GM04503 (cell line): ENCODE measurements around the gene CSNK2A1.
"Not testable (repeated sequence)": the region's sequence is repeated elsewhere in the genome, so short reads cannot be mapped to it uniquely, and the experiment has no call there.

Source experiments
- DNase-seq: peaks from one replicate; pipeline ENCODE4 v3.0.0-alpha.2; 2012; ENCODE audit warnings: low read depth

CSNK2A1 gene

DNA sequence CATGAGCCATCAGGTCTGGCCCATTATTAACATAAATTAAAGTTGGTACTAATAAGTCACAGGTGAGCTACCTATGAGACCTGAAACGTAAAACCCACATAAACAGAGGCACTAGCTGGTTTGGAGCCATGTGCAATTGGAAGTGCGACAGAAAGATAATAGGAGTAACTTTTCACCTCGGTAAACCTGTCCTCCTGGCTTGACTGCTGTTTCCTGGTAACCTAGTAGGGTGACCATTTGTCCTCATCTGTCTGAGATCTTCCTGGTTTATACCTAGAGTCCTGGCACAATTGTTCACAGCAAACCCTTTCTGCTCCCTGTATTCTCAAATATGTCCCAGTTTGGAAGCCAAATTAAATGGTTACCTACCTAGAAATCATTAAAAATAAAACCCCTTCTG is 88.6 kb downstream of the CSNK2A1 start:
- DNase-seq, result no peak

DNA sequence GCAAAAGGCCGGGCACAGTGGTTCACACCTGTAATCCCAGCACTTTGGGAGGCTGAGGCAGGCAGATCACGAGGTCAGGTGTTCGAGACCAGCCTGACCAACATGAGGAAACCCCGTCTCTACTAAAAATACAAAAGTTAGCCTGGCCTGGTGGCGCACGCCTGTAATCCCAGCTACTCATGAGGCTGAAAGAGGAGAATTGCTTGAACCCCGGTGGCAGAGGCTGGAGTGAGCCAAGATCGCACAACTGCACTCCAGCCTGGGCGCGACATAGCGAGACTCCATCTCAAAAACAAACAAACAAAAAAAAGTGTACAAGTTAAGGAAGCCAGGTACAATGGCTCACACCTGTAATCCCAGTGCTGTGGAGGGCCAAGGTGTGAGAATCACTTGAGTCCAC is 91.6 kb downstream of the CSNK2A1 start:
- not testable (repeated sequence) for DNase-seq

DNA sequence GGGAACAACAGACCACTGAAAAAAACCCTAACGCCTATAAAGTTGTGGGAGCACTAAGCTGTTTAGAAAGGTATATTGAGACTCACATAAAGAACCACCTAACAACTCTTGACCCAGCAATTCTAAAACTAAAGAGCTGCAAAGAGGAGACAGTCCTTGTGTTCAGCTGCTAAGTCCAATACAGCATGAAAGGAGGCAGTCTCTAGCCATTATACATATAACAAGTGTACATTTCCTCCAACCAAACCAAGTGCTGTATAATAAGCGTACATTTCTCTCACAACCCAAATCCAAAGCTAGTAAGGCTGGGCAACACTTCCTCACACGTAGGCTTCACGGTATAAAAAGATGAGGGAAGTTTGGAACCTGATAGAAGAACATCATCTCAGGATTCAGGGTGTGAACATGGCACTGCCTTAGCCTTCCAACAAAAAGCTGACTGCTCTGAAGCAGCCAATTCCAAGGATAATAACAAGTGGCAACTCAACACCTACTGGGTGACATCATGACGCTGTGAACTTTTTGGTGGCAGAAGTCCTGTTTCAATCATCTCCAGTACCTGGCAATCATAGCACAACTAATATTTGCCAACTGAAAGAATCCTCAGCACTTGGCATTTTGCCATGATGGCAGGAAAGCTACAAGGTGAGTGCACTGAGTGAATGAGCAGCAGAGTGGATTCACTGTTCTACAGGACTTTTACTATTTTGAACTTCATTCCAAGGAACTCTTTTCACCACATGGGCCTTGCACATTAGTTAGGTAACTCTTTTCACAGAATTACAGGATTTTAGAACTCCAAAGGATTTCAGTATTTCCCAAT is 97.9 kb downstream of the CSNK2A1 start:
- no peak for DNase-seq

DNA sequence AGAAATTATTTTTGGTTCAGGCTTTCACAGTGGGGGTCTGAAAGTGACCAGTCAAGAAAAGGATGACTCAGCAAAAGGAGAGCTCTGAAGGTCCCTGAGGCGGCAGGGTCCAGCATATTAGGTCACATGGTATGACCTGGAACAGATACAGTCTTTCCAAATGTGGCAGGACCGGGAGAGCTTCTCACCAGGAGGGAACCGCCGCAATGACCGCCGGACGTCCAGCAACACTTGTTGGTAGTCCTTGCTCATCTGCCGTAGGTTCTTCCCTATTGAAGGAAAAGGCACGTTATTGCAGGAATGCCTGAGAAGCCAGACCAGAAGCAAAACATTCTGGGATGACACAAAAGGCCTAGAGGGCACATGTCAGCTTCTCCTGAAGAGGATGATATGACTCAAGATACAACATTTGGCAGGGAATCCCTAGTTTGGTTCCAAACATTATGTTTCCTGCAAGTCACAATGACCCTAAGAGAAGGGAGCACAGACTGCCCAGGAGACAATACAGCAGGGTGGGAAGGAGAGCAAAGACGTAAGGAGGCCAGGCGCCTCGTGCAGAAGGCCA is 98.6 kb downstream of the CSNK2A1 start:
- DNase-seq, result peak; percentile 62

DNA sequence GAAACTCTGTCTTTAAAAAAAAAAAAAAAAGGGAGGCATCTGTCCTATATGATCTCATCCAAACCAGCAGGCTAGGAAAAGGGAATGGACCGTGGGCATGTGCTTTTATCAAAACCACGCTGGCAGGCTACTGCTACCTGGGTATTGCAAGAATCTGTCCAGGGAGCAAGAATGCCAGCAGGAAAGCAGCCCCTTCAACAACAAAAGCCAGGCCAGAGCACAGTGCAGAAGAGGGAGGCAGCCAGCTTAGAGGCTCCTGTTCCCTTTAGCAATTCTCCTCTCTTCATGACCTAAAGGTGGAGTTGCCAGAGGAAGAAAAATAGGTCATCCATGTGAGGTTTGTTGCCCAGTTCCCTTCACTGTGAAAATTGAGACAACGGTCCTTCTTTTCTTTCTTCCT is 99.5 kb downstream of the CSNK2A1 start:
- no peak for DNase-seq

DNA sequence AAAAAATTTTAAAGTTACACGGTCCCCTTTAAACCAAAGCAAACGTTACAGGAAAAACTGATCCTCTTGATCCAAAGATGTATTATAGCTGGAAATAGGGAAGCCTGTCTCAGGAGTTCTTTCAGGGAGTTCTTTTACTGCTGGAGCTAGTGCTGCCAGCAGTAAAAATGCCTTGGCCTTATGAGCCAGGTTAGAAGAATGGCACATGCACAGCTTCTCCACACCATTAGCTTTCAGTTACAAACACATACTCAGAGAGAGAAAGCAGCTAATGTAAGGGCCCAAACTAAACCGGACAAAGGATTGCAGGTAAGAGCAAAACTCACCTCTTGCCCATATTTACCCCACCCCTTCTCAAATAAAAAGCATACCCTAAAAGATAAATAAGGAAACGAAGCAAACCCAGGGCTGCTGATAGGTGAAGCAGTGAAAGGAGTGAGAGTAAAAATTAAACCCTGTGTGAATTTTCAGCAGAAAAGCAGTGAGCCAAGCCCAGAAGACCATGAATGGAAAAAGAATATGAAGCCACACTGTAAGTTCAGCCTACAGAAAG is 100.3 kb downstream of the CSNK2A1 start:
- no peak for DNase-seq

DNA sequence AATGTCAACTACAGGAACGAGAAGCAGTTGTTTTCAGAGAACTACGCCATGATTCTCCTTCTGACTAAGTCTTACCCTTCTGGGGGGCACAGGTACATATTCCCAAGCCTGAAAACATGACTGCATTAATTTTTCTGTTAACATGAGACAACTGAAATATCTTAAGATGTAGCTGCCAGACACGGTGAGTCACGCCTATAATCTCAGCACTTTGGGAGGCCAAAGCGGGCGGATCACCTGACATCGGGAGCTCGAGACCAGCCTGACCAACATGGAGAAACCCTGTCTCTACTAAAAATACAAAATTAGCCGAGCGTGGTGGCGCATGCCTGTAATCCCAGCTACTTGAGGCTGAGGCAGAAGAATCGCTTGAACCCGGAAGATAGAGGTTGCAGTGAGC is 103.0 kb downstream of the CSNK2A1 start:
- no peak for DNase-seq

DNA sequence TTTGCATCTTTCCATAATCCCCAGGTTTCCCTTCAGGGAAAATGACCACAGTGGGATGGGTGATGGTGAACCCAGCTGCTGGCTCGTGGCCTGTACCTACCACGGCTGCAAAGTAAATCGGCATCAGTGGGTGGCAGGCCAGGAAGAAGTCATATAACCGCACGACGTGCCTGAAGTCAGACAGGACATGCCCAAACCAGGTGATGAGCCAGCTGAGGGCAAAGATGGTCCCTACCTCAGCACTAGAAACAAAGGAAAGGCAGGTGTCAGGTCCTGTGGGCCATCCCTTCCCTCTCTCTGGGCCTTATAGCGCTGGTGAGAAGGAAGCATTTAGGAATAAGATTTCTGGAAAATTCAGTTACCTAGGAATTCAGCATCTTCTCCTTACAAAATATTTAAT is 103.4 kb downstream of the CSNK2A1 start:
- DNase-seq, result no peak

DNA sequence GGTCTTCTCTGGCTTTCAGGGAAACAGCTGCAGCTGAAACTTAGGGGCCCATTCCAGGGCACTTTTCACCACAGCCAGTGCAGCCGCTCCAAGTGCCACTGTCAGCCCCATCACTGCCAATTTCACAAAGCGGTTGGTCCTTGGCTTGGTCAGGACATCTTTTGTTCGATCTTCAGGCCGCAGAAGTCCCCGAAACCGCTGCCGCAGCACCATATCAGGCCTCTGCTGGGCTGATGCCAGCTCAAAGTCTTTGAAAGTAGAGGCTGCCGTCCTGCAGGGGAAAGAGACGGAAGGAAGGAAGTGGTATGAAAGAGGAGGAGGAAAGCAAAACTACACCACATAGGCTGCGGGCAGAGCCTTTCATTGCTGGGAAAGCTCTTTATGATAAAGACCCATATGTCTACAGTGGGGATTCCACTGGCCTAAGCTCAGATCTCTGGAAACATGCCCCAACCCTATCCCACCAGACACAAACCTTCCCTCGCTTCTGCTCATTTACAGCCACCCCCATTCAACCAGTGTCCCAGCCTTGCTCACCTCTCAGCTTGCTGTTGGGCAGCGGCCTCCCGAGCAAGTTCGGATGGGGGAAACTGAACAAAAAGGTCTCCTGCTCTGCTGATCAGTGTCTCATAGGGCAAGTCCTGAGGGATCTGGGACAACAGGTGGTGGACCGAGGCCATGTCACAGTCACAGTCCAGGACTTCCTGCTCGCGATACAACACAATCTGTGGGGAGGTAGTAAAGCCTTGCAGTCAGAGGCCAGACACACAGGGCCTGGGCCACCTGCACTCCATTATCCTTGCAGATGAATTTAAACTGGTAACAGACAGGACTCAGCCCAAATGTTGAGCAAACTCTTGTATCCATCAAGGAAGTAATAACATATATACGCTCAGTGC is 104.8 kb downstream of the CSNK2A1 start:
- DNase-seq, result no peak

DNA sequence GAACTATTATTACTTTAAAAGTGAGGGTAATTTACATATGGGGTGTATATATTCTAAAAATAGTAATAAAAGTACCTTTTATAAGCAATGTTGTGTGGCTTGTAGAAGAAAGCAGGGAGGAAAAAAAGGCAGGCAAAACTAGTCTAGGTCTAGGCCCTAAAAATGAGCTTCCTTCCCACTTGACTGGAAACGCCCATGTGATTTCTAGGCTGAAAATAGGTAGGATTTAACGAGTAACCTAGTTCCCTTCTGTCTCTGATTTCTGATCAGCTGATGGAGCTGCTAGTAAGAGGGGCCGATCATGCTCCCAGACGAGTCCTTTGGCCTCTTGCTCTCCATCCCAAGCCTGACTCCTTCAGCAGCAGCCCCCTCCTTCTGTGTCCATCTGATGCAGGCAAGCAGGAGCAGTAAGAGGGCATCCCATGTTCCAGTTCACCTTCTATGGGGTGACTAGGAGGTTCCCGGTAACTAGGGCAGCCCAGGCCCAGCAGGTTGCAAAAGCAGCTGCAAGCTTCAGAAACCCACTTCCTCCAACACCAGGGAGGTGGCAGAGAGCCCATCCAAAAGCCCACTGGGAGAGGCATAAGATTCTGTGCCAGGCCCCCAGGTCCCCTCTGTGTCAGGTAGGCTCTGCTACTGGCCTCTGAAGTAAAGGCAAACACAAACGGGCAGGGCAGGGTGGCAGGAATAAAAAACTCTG is 105.7 kb downstream of the CSNK2A1 start:
- DNase-seq, result no peak

DNA sequence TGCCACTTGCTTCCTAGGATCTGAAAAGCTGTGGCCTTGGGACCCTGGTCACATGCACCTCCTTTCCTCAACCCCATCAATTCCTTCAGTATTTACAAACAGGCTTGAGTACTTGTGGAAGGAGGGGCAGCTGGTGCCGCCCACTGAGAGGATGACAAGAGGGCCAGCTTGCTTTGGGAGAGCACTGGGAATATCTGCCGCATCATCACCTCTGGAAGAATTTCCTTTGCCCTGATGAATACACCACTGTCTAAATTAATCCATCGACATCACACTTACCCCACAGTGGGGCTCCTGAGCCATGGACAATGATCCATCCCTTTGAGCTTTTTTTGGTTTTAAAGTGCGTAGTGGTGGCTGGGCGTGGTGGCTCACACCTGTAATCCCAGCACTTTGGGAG is 107.1 kb downstream of the CSNK2A1 start:
- DNase-seq, result no peak

DNA sequence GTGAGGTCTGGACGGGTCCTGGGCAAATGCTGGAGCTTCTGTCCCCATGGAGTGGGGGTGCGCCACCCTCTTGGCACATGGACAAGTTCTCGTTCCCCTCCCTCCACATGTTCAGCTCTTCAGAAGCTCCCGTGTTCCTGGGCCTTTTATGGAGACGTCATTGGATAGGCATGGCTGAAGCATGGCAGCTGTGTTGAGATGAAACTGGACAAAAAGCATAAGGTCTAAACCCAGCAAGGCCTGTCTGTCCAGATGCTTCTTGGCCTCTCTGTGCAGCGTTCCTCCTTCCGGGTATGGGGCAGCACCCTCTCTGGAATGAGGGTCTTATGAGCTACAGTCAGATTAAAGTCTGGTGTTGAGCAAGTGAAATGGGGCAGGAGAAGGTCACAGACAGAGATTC is 108.0 kb downstream of the CSNK2A1 start:
- DNase-seq, result no peak

DNA sequence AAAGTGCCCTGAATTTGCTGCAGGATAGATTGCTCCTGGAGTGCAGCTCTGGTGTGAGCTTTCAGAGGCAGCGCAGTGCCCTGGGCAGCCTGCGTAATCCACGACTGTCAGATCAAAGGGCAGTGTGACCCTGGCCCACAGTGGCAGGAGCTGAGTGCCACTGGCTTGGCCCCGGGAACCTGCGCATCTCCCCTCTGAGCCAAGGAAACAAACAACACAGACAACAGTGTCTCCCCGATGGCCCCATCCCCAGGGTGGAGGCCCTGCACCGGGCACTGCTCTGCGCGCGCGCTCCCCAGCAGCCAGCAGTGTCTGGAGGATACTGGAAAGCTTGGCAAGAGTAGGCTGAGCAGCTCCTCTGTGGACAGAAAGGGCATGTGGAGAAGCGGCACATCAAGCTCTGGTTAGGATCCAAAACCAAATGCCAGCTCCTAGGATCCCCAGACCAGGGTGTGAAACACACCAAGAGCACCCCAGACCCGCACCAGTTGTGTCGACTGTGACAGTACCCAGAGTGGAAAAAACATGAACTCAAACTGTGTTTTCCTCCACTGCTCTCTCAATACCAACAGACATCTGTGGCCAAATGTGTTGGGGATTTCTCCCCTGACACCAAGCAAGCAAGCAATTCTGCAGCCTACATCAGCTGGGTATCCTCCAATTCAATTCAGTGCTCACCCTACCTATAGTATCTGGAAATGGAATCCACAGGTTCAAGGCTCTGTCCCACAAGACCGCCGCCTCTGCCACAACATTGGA is 108.8 kb downstream of the CSNK2A1 start:
- DNase-seq, result no peak

DNA sequence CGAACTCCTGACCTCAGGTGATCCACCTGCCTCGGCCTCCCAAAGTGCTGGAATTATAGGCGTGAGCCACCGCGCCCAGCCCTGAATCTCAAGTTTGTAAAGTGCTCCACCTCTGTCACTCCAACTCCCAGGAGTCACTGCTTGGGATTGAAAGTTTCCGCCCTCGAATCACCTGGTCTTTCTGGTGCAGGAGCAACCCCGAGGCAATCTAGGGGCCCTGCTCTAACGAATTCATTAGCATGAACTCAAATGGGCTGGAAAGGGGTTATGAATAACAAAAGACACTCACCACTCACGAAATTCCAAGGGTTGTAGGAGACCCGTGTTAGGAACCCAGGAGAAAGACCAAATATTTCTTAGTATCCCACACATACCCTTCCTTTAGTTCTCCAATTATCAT is 109.4 kb downstream of the CSNK2A1 start:
- DNase-seq, result no peak

DNA sequence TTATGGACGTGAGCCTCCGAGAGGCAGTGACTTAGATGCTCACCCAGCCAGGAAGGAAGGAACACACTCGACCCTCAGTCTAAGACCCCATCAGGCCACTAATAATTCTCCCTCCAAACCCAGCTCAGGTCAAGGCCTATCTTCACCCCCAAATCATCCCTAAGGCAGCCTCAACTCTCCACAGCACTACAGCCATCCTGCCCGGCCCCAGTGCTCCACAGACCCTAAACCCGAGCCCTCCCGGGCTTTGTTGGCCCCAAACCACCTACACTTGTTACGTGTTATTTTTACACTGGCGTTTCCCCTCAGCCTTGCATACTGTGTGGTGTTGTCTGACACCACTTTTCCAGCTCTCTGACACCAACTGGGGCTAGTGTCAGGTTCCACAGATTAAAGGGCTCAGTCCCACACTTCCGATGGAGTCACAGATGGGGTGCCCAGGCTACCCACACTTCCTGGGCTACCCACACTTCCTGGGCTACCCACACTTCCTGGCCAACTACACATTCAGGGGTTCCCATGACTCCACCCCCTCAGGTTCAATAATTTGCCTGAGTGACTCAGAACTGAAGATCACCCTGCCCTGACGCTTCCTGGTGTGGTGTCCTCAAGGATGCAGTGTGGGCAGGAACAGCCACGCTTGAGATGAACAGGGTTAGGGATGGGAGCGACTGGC is 110.2 kb downstream of the CSNK2A1 start:
- no peak for DNase-seq

DNA sequence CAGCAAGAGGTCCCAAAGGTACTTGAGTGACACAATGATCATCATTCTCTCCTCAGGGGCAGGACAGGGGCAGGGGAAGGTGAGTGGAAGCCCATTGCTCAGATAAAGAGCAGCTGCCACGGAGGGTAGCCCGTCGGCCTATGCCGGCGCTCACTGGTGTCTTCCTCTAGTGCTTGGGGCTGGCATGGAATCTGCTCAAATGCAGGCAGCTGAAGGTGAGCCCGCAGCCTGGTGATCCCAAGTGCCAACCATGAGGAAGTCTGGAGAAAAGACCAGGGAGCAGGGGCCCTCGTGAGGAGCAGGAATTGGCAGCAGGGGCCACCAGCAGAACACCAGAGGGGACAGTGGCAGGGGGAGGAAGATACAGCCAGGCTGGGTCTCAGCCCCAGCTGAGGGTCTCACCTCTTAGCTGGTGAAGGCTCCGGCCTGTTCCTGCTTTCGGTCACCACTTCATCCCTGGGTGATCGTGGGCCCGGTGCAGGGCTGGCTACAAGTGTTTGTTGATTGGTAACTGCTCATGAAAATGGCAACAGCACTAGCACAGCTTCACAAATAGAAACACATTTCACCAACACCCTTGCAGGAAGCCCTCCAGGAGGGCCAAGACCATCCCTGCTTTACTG is 110.8 kb downstream of the CSNK2A1 start:
- no peak for DNase-seq

DNA sequence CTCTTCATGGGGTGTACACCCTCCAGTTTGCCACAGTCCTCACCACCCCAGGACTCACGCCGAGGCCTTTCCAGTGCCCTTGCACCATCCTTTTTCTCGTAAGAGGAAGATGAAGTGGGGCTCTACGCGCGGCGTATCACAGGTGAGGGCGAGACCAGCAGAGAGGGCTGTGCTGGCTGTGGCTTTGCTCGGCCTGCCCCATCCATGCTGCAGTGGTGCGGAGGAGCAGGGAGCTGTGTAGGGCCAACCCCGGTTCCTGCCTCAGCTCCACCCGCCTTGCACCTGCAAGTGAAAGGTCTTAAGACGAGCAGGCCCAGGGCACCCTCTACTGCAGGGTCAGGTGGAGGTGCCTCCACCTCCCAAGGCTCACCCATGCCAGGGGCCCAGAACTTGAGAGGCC is 111.4 kb downstream of the CSNK2A1 start:
- no peak for DNase-seq

DNA sequence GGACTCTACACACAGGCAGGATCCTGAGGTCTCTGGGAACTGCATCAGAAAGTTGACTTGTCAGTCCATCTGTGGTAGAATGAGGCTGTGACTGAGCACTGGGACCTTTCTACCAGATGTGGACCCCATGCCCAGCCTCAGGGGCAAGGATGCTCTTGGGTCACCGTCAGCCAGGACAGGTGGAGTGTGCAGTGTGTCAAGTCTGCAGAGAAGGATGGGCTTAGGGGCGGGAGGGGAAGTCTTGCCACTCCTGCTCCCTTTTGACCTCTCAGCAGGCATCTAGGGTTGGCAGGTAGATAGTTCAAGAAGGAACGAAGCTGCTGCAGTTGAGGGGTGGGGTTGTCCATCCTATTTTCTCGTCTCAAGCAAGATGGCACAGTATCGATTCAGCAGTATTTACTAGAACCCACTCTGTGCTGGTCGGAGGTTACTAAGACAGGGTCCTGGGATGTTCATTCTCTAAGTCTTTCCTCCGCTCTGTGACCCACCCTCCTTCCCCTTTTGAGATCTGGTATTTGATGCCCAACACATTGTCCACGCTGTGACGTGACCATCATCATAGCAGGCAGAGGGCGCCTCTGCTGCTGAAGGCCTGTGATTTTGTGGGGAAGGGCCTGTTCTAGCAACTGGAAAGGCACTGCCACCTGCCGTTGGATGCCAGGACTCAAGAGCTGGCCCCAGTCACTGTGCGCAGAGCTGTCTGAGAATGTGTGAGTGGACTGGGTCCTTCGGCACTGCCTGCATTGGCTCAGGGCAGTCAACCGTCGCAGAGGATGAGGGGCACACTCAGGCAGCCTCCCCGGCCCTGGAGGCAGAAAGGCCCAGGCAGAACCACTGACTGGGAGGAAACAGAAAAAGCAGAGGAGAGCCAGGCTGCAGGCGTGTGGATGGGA is 112.3 kb downstream of the CSNK2A1 start:
- no peak for DNase-seq
